IPS-15b (cell line): Measurements from ENCODE around the gene ERH.
A peak's percentile ranks its signal among the peaks of the same experiment; 100 is the strongest.
"Not testable (repeated sequence)": the region's sequence is repeated elsewhere in the genome, so short reads cannot be mapped to it uniquely, and the experiment has no call there.

Source experiments
- H3K27me3 ChIP-seq: one replicate; pipeline ENCODE4 v1.6.1; 2013; ENCODE audit warnings: low read length; ENCODE audit not compliant: control insufficient read depth, insufficient read depth
- H3K36me3 ChIP-seq: one replicate; pipeline ENCODE4 v1.6.1; 2013; ENCODE audit warnings: low read length; ENCODE audit not compliant: control insufficient read depth, insufficient read depth
- H3K4me1 ChIP-seq: one replicate; pipeline ENCODE4 v1.6.1; 2013; ENCODE audit warnings: mild to moderate bottlenecking, low read length; ENCODE audit not compliant: control insufficient read depth, insufficient read depth
- H3K4me3 ChIP-seq: one replicate; pipeline ENCODE4 v1.5.1; 2013; ENCODE audit warnings: low read depth, low read length
- H3K9ac ChIP-seq: one replicate; pipeline ENCODE4 v1.6.1; 2013; ENCODE audit warnings: low read depth, mild to moderate bottlenecking, low read length
- H3K9me3 ChIP-seq: one replicate; pipeline ENCODE4 v1.6.1; 2013; ENCODE audit warnings: mild to moderate bottlenecking, low read length; ENCODE audit not compliant: control insufficient read depth, insufficient read depth

ERH gene

DNA sequence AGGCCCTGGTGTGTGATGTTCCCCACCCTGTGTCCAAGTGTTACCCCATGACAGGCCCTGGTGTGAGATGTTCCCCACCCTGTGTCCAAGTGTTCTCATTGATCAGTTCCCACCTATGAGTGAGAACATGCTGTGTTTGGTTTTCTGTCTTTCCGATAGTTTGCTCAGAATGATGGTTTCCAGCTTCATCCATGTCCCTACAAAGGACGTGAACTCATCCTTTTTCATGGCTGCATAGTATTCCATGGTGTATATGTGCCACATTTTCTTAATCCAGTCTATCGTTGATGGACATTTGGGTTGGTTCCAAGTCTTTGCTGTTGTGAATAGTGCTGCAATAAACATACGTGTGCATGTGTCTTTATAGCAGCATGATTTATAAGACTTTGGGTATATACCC lies 18.0 kb upstream of the ERH start:
- not testable (repeated sequence) for H3K9ac ChIP-seq, H3K36me3 ChIP-seq, H3K27me3 ChIP-seq, H3K4me3 ChIP-seq, H3K9me3 ChIP-seq, H3K4me1 ChIP-seq

DNA sequence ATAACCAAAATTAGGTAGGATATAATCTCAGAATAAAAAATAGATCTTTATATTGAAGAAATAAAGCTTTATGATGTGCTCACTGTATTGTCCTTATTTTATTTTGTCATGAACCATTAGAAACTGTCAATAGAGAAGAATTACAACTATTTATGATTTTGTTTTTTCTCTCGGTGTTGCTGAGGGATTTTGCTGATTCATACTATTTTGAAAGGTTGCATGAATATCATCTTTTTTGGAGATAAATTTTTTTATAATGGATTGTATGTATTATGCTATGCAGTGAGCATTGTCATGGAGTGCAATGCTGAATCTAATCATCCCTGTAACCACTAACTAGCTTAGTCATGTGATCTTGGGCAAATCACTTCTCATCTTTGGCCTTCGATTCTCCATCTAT lies 15.4 kb upstream of the ERH start:
- no peaks in the 10 kb centered on the region for H3K36me3 ChIP-seq
- H3K9me3 ChIP-seq, result no peaks in the 10 kb centered on the region
- H3K9ac ChIP-seq, result no peak overlapping the region
- H3K27me3 ChIP-seq, result no peaks in the 10 kb centered on the region
- peaks cover 3% of the 10 kb centered on the region for H3K4me1 ChIP-seq
- H3K4me3 ChIP-seq, result no peak overlapping the region

DNA sequence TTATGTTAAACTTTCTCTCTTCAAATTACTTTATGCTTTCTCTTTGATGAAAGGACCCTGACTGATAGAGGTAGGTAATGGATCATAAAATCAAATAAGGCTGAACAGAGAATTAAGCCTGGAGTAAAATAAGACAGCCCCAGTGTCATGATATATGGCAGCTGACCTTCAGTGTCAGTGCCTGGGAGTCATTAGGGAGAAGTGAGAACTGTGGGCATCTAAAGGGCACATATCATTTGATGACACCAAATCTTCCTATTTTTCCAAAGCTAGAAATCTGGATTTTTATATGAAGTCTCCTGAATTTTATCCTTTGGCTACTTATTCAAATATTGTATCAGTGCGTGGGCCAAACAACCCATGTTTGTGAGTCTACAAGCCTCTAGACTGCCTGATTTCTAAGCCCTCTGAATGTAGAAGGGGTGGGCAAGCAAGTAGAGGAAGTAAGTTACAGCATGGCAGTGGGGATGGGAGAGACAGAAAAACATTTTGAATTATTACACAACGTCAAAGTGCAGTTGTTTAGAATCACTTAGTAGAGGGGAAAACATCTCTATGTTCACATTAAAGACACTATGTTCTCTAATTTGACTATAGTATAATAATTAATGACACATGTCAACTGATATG lies 10.3 kb upstream of the ERH start:
- Histone ChIP-seq H3K9me3 (no peaks in the 10 kb centered on the region), H3K36me3 (no peaks in the 10 kb centered on the region), H3K27me3 (no peaks in the 10 kb centered on the region), H3K9ac (no peak overlapping the region), H3K4me3 (no peak overlapping the region), H3K4me1 (peaks cover 3% of the 10 kb centered on the region)

DNA sequence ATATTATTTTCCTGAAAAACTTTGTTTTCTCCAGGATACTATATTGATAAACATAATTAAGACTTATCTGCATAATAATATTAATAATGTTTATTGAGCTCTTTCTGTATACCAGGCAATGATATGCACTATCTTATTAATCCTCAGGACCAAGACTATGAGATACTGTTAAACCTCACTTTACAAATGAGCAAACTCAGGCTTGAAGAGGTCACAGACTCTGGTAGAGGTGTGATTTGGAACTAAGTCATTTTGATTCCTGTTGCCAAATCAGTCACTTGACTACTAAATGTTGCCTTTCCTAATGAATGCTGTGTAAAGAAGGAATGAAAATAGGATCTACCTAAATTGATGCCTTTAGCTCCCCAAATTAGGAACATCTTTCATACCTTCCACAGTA lies 7.7 kb upstream of the ERH start:
- Histone ChIP-seq H3K9ac (no peak overlapping the region), H3K27me3 (no peaks in the 10 kb centered on the region), H3K4me1 (no peaks in the 10 kb centered on the region), H3K9me3 (no peaks in the 10 kb centered on the region), H3K4me3 (no peak overlapping the region), H3K36me3 (no peaks in the 10 kb centered on the region)

DNA sequence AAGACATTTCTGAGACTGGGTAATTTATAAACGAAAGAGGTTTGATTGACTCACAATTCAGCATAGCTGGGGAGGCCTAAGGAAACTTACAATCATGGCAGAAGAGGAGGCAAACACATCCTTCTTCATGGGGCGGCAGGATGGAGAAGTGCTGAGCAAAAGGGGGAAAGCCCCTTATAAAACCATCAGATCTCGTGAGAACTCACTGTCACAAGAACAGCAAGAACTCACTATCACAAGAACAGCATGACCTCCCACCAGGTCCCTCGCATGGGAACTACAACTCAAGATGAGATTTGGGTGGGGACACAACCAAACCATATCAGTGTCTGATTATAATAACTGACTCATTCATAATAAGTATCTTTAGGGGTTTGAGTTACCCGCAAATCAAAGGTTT lies 6.8 kb upstream of the ERH start:
- no peaks in the 10 kb centered on the region for H3K4me1 ChIP-seq
- H3K9me3 ChIP-seq, result no peaks in the 10 kb centered on the region
- no peaks in the 10 kb centered on the region for H3K27me3 ChIP-seq
- H3K9ac ChIP-seq, result no peak overlapping the region
- H3K4me3 ChIP-seq, result no peak overlapping the region
- no peaks in the 10 kb centered on the region for H3K36me3 ChIP-seq

DNA sequence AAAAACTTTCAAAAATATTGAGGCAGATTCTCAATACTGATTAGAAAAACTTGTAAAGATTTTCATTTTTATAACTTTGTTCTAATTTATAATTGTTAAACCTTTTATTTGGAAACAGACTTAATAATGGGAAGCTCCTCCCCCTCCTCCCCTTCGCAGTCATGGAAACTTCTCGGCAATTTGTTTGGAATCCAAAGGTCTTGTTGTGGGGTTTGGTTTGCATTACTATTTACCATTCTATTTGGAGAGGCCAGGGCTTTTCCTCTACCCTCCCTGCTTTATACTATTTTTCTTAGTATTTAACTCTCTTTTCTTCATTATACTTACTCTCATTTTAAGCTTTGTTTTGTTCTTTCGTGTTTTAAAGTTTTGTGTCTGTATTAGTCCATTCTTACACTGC lies 6.4 kb upstream of the ERH start:
- H3K36me3 ChIP-seq, result no peaks in the 10 kb centered on the region
- H3K9me3 ChIP-seq, result no peaks in the 10 kb centered on the region
- no peak overlapping the region for H3K9ac ChIP-seq
- no peaks in the 10 kb centered on the region for H3K27me3 ChIP-seq
- no peaks in the 10 kb centered on the region for H3K4me1 ChIP-seq
- H3K4me3 ChIP-seq, result no peak overlapping the region

DNA sequence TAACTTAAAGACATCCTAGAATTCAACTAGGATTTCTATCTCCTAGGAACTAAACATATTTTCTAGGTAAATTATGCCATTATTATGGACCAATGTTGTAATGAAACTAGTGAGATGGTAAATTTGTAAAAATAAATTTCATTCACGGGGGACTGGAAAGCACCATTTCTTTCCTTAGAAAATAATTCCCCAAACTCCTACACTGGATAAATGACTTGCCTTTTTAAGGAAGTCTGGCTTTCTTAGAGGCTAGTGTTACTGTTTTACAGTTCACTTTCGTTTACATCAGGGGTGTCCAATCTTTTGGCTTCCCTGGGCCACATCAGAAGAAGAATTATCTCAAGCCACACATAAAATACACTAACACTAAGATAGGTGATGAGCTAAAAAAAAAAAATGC lies 3.7 kb upstream of the ERH start:
- H3K4me3 ChIP-seq, result no peak overlapping the region
- H3K9me3 ChIP-seq, result no peaks in the 10 kb centered on the region
- H3K9ac ChIP-seq, result no peak overlapping the region
- no peaks in the 10 kb centered on the region for H3K4me1 ChIP-seq
- H3K27me3 ChIP-seq, result no peaks in the 10 kb centered on the region
- H3K36me3 ChIP-seq, result no peaks in the 10 kb centered on the region

DNA sequence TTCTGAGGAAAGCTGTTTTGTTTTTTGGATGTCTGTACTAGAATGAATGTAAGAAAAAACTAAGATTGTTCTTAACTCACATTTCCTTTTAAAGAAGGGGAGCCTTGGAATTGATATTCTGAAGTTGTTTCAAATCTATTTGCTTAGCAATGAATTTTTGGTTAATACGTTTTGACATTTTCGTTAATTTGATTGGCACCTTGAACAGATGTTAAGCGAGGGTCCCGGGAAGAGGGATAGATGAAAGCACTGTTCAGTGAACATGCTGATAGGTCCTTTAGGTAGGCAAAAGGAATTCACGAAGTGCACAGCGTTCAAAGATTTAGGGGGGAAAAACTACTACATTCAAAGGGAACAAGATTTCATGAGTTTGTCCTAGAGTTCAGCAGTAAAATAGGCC lies 2.1 kb upstream of the ERH start:
- peak overlapping the region; percentile 71 for H3K4me3 ChIP-seq
- H3K36me3 ChIP-seq, result peaks cover 7% of the 10 kb centered on the region
- no peaks in the 10 kb centered on the region for H3K27me3 ChIP-seq
- no peaks in the 10 kb centered on the region for H3K4me1 ChIP-seq
- H3K9ac ChIP-seq, result no peak overlapping the region
- no peaks in the 10 kb centered on the region for H3K9me3 ChIP-seq

DNA sequence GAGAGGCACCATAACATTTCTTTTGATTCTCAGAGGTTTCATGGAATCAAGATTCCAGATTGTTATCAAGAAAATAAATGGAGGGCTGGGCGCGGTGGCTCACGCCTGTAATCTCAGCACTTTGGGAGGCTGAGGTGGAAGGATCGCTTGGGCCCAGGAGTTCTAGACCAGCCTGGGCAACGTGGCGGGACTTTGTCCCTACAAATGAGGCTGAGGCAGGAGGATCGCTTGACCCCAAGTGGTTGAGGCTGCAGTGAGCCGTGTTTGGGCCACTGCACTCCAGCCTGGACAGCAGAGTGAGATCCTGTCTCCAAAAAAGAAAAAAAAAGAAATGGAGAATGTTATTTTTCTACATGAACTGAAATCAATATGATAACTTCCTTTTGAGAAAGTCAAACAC lies 1.7 kb upstream of the ERH start:
- H3K27me3 ChIP-seq, result no peaks in the 10 kb centered on the region
- no peak overlapping the region for H3K9ac ChIP-seq
- peak overlapping the region; percentile 71 for H3K4me3 ChIP-seq
- H3K36me3 ChIP-seq, result peaks cover 11% of the 10 kb centered on the region
- no peaks in the 10 kb centered on the region for H3K4me1 ChIP-seq
- H3K9me3 ChIP-seq, result no peaks in the 10 kb centered on the region

DNA sequence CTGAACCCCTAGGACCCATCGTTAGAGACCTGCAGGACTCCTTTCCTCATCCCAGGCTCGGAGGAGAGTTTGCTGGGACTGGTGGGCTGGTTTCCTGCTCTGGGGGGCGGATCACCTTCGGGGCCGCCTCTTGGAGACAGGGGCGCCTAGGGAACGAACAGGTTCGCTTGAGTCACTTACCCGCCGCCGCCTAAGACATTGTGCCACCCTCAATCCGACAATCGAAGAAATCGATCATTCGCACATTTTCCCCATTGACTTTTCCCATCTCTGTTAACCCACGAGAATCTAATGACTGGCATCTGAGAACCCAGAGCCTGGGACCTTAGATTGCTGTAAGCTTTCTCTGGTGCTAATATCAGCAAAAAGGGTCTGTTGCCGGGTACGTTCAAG lies 715 bp upstream of the ERH start:
- peak overlapping the region; percentile 71 for H3K4me3 ChIP-seq
- H3K27me3 ChIP-seq, result no peaks in the 10 kb centered on the region
- H3K9me3 ChIP-seq, result no peaks in the 10 kb centered on the region
- peaks cover 16% of the 10 kb centered on the region for H3K36me3 ChIP-seq
- H3K4me1 ChIP-seq, result no peaks in the 10 kb centered on the region
- H3K9ac ChIP-seq, result peak overlapping the region; percentile 77

DNA sequence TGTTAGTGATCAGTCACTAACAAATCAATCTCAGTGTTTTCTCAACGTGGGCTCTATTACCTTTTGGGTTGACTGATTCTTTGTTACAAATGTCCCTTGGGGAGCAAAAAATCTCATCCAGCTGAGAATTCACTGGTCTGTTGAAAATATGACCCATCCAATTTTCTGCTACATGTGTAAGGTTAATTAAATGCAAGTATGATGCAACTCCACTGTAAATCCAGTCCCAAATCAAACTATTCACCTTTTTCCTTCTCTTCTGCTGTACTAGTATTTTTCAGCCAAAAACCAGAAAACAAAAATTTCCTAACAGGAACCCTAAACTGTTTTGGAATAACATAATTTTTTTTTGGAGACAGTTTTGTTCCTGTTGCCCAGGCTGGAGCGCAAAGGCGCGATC lies 2.2 kb downstream of the ERH start:
- Histone ChIP-seq H3K9me3 (no peaks in the 10 kb centered on the region), H3K4me3 (no peak overlapping the region), H3K27me3 (no peaks in the 10 kb centered on the region), H3K4me1 (peaks cover 3% of the 10 kb centered on the region), H3K36me3 (peaks cover 28% of the 10 kb centered on the region), H3K9ac (no peak overlapping the region)

DNA sequence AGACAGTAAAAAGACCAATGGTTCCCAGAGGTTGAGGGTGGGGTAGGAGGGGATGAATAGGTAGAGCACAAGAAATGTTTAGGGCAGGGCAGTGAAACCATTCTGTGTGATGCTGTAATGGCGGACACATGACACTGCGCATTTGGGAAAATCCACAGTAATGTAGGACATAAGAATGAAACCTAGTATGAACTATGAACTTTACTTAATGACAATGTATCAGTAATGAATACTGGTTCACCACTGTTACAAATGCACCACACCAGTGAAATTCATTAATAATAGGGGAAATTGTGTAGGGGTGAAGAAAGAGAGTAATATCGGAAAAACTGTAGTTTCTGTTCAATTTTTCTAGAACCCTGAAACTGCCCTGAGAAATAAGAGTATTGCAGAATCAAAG lies 5.6 kb downstream of the ERH start:
- Histone ChIP-seq H3K9me3 (no peaks in the 10 kb centered on the region), H3K4me1 (peaks cover 5% of the 10 kb centered on the region), H3K36me3 (peaks cover 28% of the 10 kb centered on the region), H3K9ac (no peak overlapping the region), H3K4me3 (no peak overlapping the region), H3K27me3 (no peaks in the 10 kb centered on the region)

DNA sequence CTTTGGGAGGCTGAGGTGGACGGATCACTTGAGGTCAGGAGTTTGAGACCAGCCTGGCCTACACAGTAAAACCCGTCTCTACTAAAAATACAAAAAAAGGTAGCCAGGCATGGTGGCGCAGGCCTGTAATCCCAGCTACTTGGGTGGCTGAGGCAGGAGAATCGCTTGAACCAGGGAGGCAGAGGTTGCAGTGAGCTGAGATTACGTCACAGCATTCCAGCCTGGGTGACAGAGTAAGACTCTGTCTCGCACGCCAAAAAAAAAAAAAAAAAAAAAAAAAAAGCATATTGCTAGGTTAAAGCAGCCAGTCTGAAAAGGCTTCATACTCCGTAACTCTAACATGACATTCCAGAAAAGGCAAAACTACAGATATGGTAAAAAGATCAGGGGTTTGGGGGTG lies 6.7 kb downstream of the ERH start:
- peaks cover 28% of the 10 kb centered on the region for H3K36me3 ChIP-seq
- not testable (repeated sequence) for H3K9ac ChIP-seq, H3K4me3 ChIP-seq, H3K9me3 ChIP-seq, H3K27me3 ChIP-seq, H3K4me1 ChIP-seq
